ENCODE measurements around the gene NMNAT3. TPM values are rescaled to one million over a fixed set of nuclear protein-coding genes. Genes with fewer than 3 reads are reported as not detected.

Gene NMNAT3
- polyA plus RNA-seq, 1 of the 3 experiments (the other 2 are of a cell fraction): not detected

- TF ChIP-seq SIN3A (IDR thresholded peaks at IDR 0.05; ENCODE audit: borderline replicate concordance, low read depth, low read length): no peak
- TF ChIP-seq EP300 (IDR thresholded peaks at IDR 0.05; ENCODE audit: borderline replicate concordance in 1 of 2, low read depth in 1 of 2, low read length in 1 of 2): no peak
- TF ChIP-seq RAD21 (IDR thresholded peaks at IDR 0.05; ENCODE audit: low read length): peak; percentile 96
- TF ChIP-seq YY1 (IDR thresholded peaks at IDR 0.05; ENCODE audit: low read depth): no peak
- no peak for TF ChIP-seq RXRA (IDR thresholded peaks at IDR 0.05; ENCODE audit: borderline replicate concordance, low read depth)
Measured at GRCh38 chr3:139561959-139562676, 115.7 kb downstream of the NMNAT3 start (continued).

GRCh38 chr3:139561255-139561817 lies 116.4 kb downstream of the NMNAT3 start:
- H3K4me1 ChIP-seq (ENCODE audit: control insufficient read depth in 1 of 2, insufficient read depth in 2 of 2, low read depth in 1 of 2, low read length in 1 of 2): peaks cover 0 to 19% of the 10 kb centered on the region in 2 experiments; a peak in 2 of 4 replicates
- no peak overlapping the region for H3K4me3 ChIP-seq (ENCODE audit: low read depth in 2 of 2, low read length in 1 of 2)
- no peaks in the 10 kb centered on the region for H3K79me2 ChIP-seq (ENCODE audit: insufficient read depth)
- peak overlapping the region in 1 of 2 experiments; percentile 65; a peak in 1 of 4 replicates for H3K27ac ChIP-seq (ENCODE audit: low read depth in 2 of 2, low read length in 1 of 2)
- no peak for DNase-seq
- H3K9me3 ChIP-seq: no peaks in the 10 kb centered on the region
- H3K27me3 ChIP-seq (ENCODE audit: insufficient read depth): no peaks in the 10 kb centered on the region
- no peak overlapping the region for H3K9ac ChIP-seq
- no peak overlapping the region for H3K4me2 ChIP-seq
- no peaks in the 10 kb centered on the region for H3K36me3 ChIP-seq (replicated peaks in 1 of 2; ENCODE audit: control insufficient read depth in 1 of 2, insufficient read depth in 2 of 2, low read length in 1 of 2)
- H3F3A ChIP-seq (replicated peaks; ENCODE audit: insufficient read depth): no peaks in the 10 kb centered on the region
- H2AFZ ChIP-seq (ENCODE audit: low read depth): no peak overlapping the region
- TF ChIP-seq POLR2AphosphoS5 (IDR thresholded peaks at IDR 0.05; ENCODE audit: low read depth, low read length): no peak
- ChIA-PET POLR2A (interaction anchor here (0.8 to 1.9 kb wide), 2 partner anchors 27 to 133 kb away, joined by 6 read pairs; no protein-coding TSS in a partner anchor), CTCF (interaction anchor here (0.6 to 4.8 kb wide), 36 partner anchors 8 to 492 kb away, joined by 3 to 141 read pairs (median 6); partner anchors contain the start of genes CLSTN2, RBP1 and RBP2)
- no peaks in the 10 kb centered on the region for H4K20me1 ChIP-seq (ENCODE audit: insufficient read depth)
- no peaks in the 10 kb centered on the region for H3K9me2 ChIP-seq
- 65% methylated on average over 7 of the region's 7 CpGs for WGBS (ENCODE audit: low lambda C conversion rate)

- Histone ChIP-seq H3K9me2 (no peaks in the 10 kb centered on the region), H3K4me1 (ENCODE audit: control insufficient read depth in 1 of 2, insufficient read depth in 2 of 2, low read depth in 1 of 2, low read length in 1 of 2) (peaks cover 0 to 19% of the 10 kb centered on the region in 2 experiments; a peak in 2 of 4 replicates), H4K20me1 (ENCODE audit: insufficient read depth) (no peaks in the 10 kb centered on the region), H3K4me2 (no peak overlapping the region), H3F3A (replicated peaks; ENCODE audit: insufficient read depth) (no peaks in the 10 kb centered on the region), H3K36me3 (replicated peaks in 1 of 2; ENCODE audit: control insufficient read depth in 1 of 2, insufficient read depth in 2 of 2, low read length in 1 of 2) (no peaks in the 10 kb centered on the region), H3K79me2 (ENCODE audit: insufficient read depth) (no peaks in the 10 kb centered on the region), H3K27me3 (ENCODE audit: insufficient read depth) (no peaks in the 10 kb centered on the region), H3K4me3 (ENCODE audit: low read depth in 2 of 2, low read length in 1 of 2) (no peak overlapping the region), H2AFZ (ENCODE audit: low read depth) (no peak overlapping the region), H3K9me3 (no peaks in the 10 kb centered on the region), H3K27ac (ENCODE audit: low read depth in 2 of 2, low read length in 1 of 2) (peak overlapping the region in 1 of 2 experiments; percentile 65; a peak in 2 of 4 replicates), H3K9ac (no peak overlapping the region)
- ChIA-PET CTCF (interaction anchor here (1.3 to 4.8 kb wide), 8 partner anchors 16 to 375 kb away, joined by 5 to 141 read pairs (median 24); partner anchors contain the start of genes CLSTN2 and RBP1), POLR2A (interaction anchor here (1.9 kb wide), 1 partner anchor 26 kb away, joined by 6 read pairs; no protein-coding TSS in a partner anchor)
- WGBS (ENCODE audit: low lambda C conversion rate): 40% methylated on average over 2 of the region's 3 CpGs
- peak; percentile 44 for DNase-seq
- peak; percentile 28 for TF ChIP-seq CHD2 (IDR thresholded peaks at IDR 0.05; ENCODE audit: low read length, partially characterized antibody)
- TF ChIP-seq NFIC (IDR thresholded peaks at IDR 0.05; ENCODE audit: borderline replicate concordance): no peak
- no peak for TF ChIP-seq FOXJ3 (CRISPR knock-in tag; IDR thresholded peaks at IDR 0.05)
- TF ChIP-seq GATA2 (CRISPR knock-in tag; IDR thresholded peaks at IDR 0.05): 0 out of 2 replicates have a peak, but pooled peaks have one; percentile 30
- TF ChIP-seq MXI1 (IDR thresholded peaks at IDR 0.05; ENCODE audit: low read depth, low read length): peak; percentile 22; the same call in 1 of the 2 replicates
- no peak for TF ChIP-seq RXRA (IDR thresholded peaks at IDR 0.05; ENCODE audit: borderline replicate concordance, low read depth)
- TF ChIP-seq USF2 (IDR thresholded peaks at IDR 0.05; ENCODE audit: borderline replicate concordance, low read depth, low read length): no peak
- TF ChIP-seq CTCF (IDR thresholded peaks at IDR 0.05): no peak
- no peak for TF ChIP-seq PBX3 (IDR thresholded peaks at IDR 0.05)
- TF ChIP-seq RAD21 (IDR thresholded peaks at IDR 0.05; ENCODE audit: low read length): peak; percentile 29; the same call in 1 of the 2 replicates
- no peak for TF ChIP-seq JUND (IDR thresholded peaks at IDR 0.05)
- TF ChIP-seq SMC3 (IDR thresholded peaks at IDR 0.05; ENCODE audit: low read depth, low read length): no peak
Measured at GRCh38 chr3:139560411-139560810, 117.4 kb downstream of the NMNAT3 start.
